ENCODE data around the gene PTPRM.

GRCh38 chr18:8106603-8107002, 539.5 kb downstream of the PTPRM start:
- TF ChIP-seq EGR1 (IDR thresholded peaks at IDR 0.05; ENCODE audit: low read depth in 2 of 2) (no peak), REST (IDR thresholded peaks at IDR 0.05) (no peak), ATF3 (IDR thresholded peaks at IDR 0.05) (no peak), CTCF (IDR thresholded peaks at IDR 0.05; ENCODE audit: low read depth, low read length, missing input control) (no peak), TAF1 (conservative IDR thresholded peaks at IDR 0.05) (no peak), FOXA1 (IDR thresholded peaks at IDR 0.05) (no peak), SP1 (IDR thresholded peaks at IDR 0.05) (no peak)
- TF ChIP-seq, protein P1, sequence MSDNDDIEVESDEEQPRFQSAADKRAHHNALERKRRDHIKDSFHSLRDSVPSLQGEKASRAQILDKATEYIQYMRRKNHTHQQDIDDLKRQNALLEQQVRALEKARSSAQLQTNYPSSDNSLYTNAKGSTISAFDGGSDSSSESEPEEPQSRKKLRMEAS (IDR thresholded peaks at IDR 0.05): no peak
